ENCODE results near the gene LMOD3. TPM values are rescaled to one million over a fixed set of nuclear protein-coding genes. Genes with fewer than 3 reads are reported as not detected.

Gene LMOD3
- polyA plus RNA-seq, 3 donors = not detected

- Histone ChIP-seq H2AFZ (ENCODE audit: insufficient read depth, low read depth, low read length, poor library complexity, severe bottlenecking) (no peak overlapping the region), H3K4me2 (replicated peaks; ENCODE audit: extremely low read depth, low read length, poor library complexity, severe bottlenecking) (no peak overlapping the region), H3K9ac (ENCODE audit: insufficient read depth, low read length, poor library complexity, severe bottlenecking) (no peak overlapping the region), H3K27me3 (ENCODE audit: control insufficient read depth in 2 of 2, insufficient read depth in 2 of 2, low read length in 2 of 2) (no peaks in the 10 kb centered on the region), H3K4me1 (ENCODE audit: control insufficient read depth in 1 of 2, insufficient read depth in 2 of 2, low read length in 2 of 2) (peaks cover 7% of the 10 kb centered on the region in 2 donors), H3K9me3 (replicated peaks in 1 of 2; ENCODE audit: control insufficient read depth in 1 of 2, insufficient read depth in 1 of 2, low read length in 2 of 2) (no peaks in the 10 kb centered on the region), H4K20me1 (ENCODE audit: insufficient read depth, low read length) (no peaks in the 10 kb centered on the region), H3K27ac (ENCODE audit: low read depth in 1 of 2, low read length in 2 of 2) (no peak overlapping the region), H3K36me3 (replicated peaks in 1 of 2; ENCODE audit: control insufficient read depth in 1 of 2, insufficient read depth in 2 of 2, low read length in 2 of 2) (no peaks in the 10 kb centered on the region), H3K4me3 (replicated peaks in 1 of 3; ENCODE audit: low read depth in 2 of 3, low read length in 3 of 3) (no peak overlapping the region), H3K79me2 (ENCODE audit: insufficient read depth, low read length) (no peaks in the 10 kb centered on the region)
- intact Hi-C loops (cut with micrococcal nuclease) = no loop called here
- peaks cover 0 to 1% (median 0%) of the 10 kb centered on the region in 3 donors for H3K27me3 Mint-ChIP-seq (ENCODE audit: low read depth in 3 of 3)
- no peak overlapping the region for H3K27ac Mint-ChIP-seq
- peaks cover 13% of the 10 kb centered on the region for H3K4me1 Mint-ChIP-seq
- no peak for DNase-seq
- H3K4me3 Mint-ChIP-seq = no peak overlapping the region
- H3K9me3 Mint-ChIP-seq = no peaks in the 10 kb centered on the region
- 97% methylated on average over 4 of the region's 5 CpGs for WGBS (ENCODE audit: insufficient coverage)
- no peak for TF ChIP-seq CTCF (IDR thresholded peaks at IDR 0.05)
- H3K36me3 Mint-ChIP-seq = no peaks in the 10 kb centered on the region
These were observed 2.7 kb downstream of the LMOD3 start for GRCh38 chr3:69119681-69120080.

GRCh38 chr3:69119138-69119537, 3.3 kb downstream of the LMOD3 start:
- WGBS (ENCODE audit: insufficient coverage) = 100% methylated on average over 1 of the region's 6 CpGs
- no peak for TF ChIP-seq CTCF (IDR thresholded peaks at IDR 0.05)
- intact Hi-C loops (cut with micrococcal nuclease) = no loop called here
- Histone ChIP-seq H2AFZ (ENCODE audit: insufficient read depth, low read depth, low read length, poor library complexity, severe bottlenecking) (peak overlapping the region; percentile 25), H3K27ac (ENCODE audit: low read depth in 1 of 2, low read length in 2 of 2) (no peak overlapping the region), H3K36me3 (replicated peaks in 1 of 2; ENCODE audit: control insufficient read depth in 1 of 2, insufficient read depth in 2 of 2, low read length in 2 of 2) (no peaks in the 10 kb centered on the region), H3K4me2 (replicated peaks; ENCODE audit: extremely low read depth, low read length, poor library complexity, severe bottlenecking) (no peak overlapping the region), H3K27me3 (ENCODE audit: control insufficient read depth in 2 of 2, insufficient read depth in 2 of 2, low read length in 2 of 2) (no peaks in the 10 kb centered on the region), H3K4me3 (replicated peaks in 1 of 3; ENCODE audit: low read depth in 2 of 3, low read length in 3 of 3) (no peak overlapping the region), H3K4me1 (ENCODE audit: control insufficient read depth in 1 of 2, insufficient read depth in 2 of 2, low read length in 2 of 2) (peaks cover 7% of the 10 kb centered on the region in 2 donors), H4K20me1 (ENCODE audit: insufficient read depth, low read length) (no peaks in the 10 kb centered on the region), H3K79me2 (ENCODE audit: insufficient read depth, low read length) (no peaks in the 10 kb centered on the region), H3K9ac (ENCODE audit: insufficient read depth, low read length, poor library complexity, severe bottlenecking) (no peak overlapping the region), H3K9me3 (replicated peaks in 1 of 2; ENCODE audit: control insufficient read depth in 1 of 2, insufficient read depth in 1 of 2, low read length in 2 of 2) (no peaks in the 10 kb centered on the region)
- Mint-ChIP-seq H3K27me3 (ENCODE audit: low read depth in 3 of 3) (peaks cover 0 to 3% (median 1%) of the 10 kb centered on the region in 3 donors), H3K4me1 (peaks cover 13% of the 10 kb centered on the region), H3K36me3 (no peaks in the 10 kb centered on the region), H3K4me3 (no peak overlapping the region), H3K9me3 (no peaks in the 10 kb centered on the region), H3K27ac (no peak overlapping the region)
- DNase-seq = no peak
